ENCODE measurements around the gene KCNIP1.

GRCh38 chr5:170520372-170520771 is 16.6 kb downstream of the KCNIP1 start:
- TF ChIP-seq CTCF (IDR thresholded peaks at IDR 0.05) (no peak), POLR2A (IDR thresholded peaks at IDR 0.05) (no peak)

All from tibial nerve (tissue), 3 donors.